H1 (cell line): ENCODE data around the gene LRRC3C.

ENCODE experiments used
- CTCF ChIP-seq, 3 experiments: IDR thresholded peaks; 1 replicate in 2 of 3; 2 replicates in 1 of 3; pipeline versions ENCODE4 v1.5.1 to v1.6.1; 2011; ENCODE audit warnings: low read length in 3 of 3, mild to moderate bottlenecking in 3 of 3, inconsistent platforms in 2 of 3, low read depth in 1 of 3, moderate library complexity in 1 of 3; ENCODE audit not compliant: insufficient read depth in 1 of 3; ENCODE audit errors: control extremely low read depth in 1 of 3
- EGR1 ChIP-seq: IDR thresholded peaks from 2 replicates; pipeline ENCODE4 v1.6.1; 2011; ENCODE audit warnings: low read depth, low read length, borderline replicate concordance
- EZH2 ChIP-seq: fragments of 200-600 bp; sonication (generic); IDR thresholded peaks from 2 replicates; pipeline ENCODE4 v1.7.1; 2012; ENCODE audit warnings: low read depth, mild to moderate bottlenecking, moderate library complexity, low read length, inconsistent platforms; ENCODE audit not compliant: severe bottlenecking
- HDAC6 ChIP-seq: IDR thresholded peaks from one replicate; pipeline ENCODE4 v1.7.1; 2012; ENCODE audit warnings: low read depth, mild to moderate bottlenecking, inconsistent platforms, low read length, moderate library complexity
- KDM5A ChIP-seq: fragments of 200-600 bp; IDR thresholded peaks from 2 replicates; pipeline ENCODE4 v1.7.1; 2012; ENCODE audit warnings: mild to moderate bottlenecking, low read length, inconsistent platforms, mixed read lengths
- MAX ChIP-seq: IDR thresholded peaks from 2 replicates; pipeline ENCODE4 v1.6.1; 2012; ENCODE audit warnings: inconsistent platforms
- PHF8 ChIP-seq: fragments of 200-600 bp; sonication (generic); conservative IDR thresholded peaks from 2 replicates; pipeline ENCODE4 v1.7.1; 2012; ENCODE audit warnings: low read depth, mild to moderate bottlenecking, inconsistent platforms, low read length, moderate library complexity
- POLR2A ChIP-seq, 2 experiments: IDR thresholded peaks; 1 replicate in 1 of 2; 2 replicates in 1 of 2; pipeline ENCODE4 v1.6.1; 2011; ENCODE audit warnings: low read depth in 2 of 2, low read length in 2 of 2, mild to moderate bottlenecking in 2 of 2; ENCODE audit errors: control extremely low read depth in 1 of 2
- RNF2 ChIP-seq: fragments of 200-900, 300-1000 bp; sonication (generic); IDR thresholded peaks from 2 replicates; pipeline ENCODE4 v1.7.1; 2016; ENCODE audit warnings: borderline replicate concordance, low read depth, mild to moderate bottlenecking, antibody characterized with exemption, low read length; ENCODE audit not compliant: poor library complexity, severe bottlenecking; ENCODE audit errors: missing control alignments
- SIN3A ChIP-seq, 2 experiments: IDR thresholded peaks in 1 of 2; conservative IDR thresholded peaks in 1 of 2; 2 replicates each; pipeline ENCODE4 v1.6.1; 2011 to 2012; ENCODE audit warnings: low read length in 2 of 2, improper control_type of control experiment in 1 of 2, low read depth in 1 of 2, mild to moderate bottlenecking in 1 of 2
- SP2 ChIP-seq: IDR thresholded peaks from 2 replicates; pipeline ENCODE4 v1.6.1; 2012; ENCODE audit warnings: mild to moderate bottlenecking, low read length, inconsistent platforms
- TAF7 ChIP-seq: optimal IDR thresholded peaks from 2 replicates; pipeline ENCODE3; 2011; ENCODE audit warnings: low read depth, mild to moderate bottlenecking, inconsistent platforms, low read length, moderate library complexity, borderline replicate concordance

- TF ChIP-seq KDM5A, result no peak
- TF ChIP-seq SIN3A (conservative IDR thresholded peaks at IDR 0.05 in 1 of 2, IDR thresholded peaks at IDR 0.05 in 1 of 2; ENCODE audit: low read depth in 1 of 2, low read length in 2 of 2), result no peak
- TF ChIP-seq EGR1, result no peak
- no peak for TF ChIP-seq PHF8
- no peak for TF ChIP-seq SP2
- no peak for TF ChIP-seq MAX
- TF ChIP-seq TAF7, result no peak
- TF ChIP-seq HDAC6, result no peak
- no peak for TF ChIP-seq RNF2
- no peak for TF ChIP-seq CTCF (IDR thresholded peaks at IDR 0.05; ENCODE audit: control extremely low read depth in 1 of 3, insufficient read depth in 1 of 3, low read depth in 1 of 3, low read length in 3 of 3)
- no peak for TF ChIP-seq EZH2
- no peak for TF ChIP-seq POLR2A (IDR thresholded peaks at IDR 0.05; ENCODE audit: control extremely low read depth in 1 of 2, low read depth in 2 of 2, low read length in 2 of 2)
These were observed 66.9 kb downstream of the LRRC3C start for GRCh38 chr17:39994448-39994847.
